GM13977 (cell line): ENCODE results near the gene ZMIZ1.
"Not testable (repeated sequence)": the region's sequence is repeated elsewhere in the genome, so short reads cannot be mapped to it uniquely, and the experiment has no call there.

Experiments used
- DNase-seq: peaks from one replicate; pipeline ENCODE4 v3.0.0; 2012; ENCODE audit warnings: low spot score
- CTCF ChIP-seq: IDR thresholded peaks from 2 replicates; pipeline ENCODE4 v1.5.1; 2012; ENCODE audit warnings: mild to moderate bottlenecking, control low read depth; ENCODE audit not compliant: insufficient read depth; ENCODE audit errors: extremely low read depth, missing control alignments
- in situ Hi-C: fragments of 300-500 bp; cut with MboI; formaldehyde crosslinking; loops from one replicate; pipeline ENCODE4 v1.12.0; 2022; ENCODE audit warnings: low sequenced_read_pairs, low pct_unique_long_range_greater_than_20kb, mixed read lengths, inconsistent platforms; ENCODE audit not compliant: unreplicated experiment

ZMIZ1 gene

GRCh38 chr10:79331709-79332108, 262.9 kb downstream of the ZMIZ1 start:
- in situ Hi-C loops: no loop called here

GRCh38 chr10:79332610-79333315, 264.0 kb downstream of the ZMIZ1 start:
- DNase-seq, in situ Hi-C loops: not testable (repeated sequence)

More at GRCh38 chr10:79331709-79332108, 262.9 kb downstream of the ZMIZ1 start:
- peak; percentile 83 for DNase-seq
- no peak for TF ChIP-seq CTCF

GRCh38 chr10:79333513-79333912, 264.7 kb downstream of the ZMIZ1 start:
- in situ Hi-C loops: no loop called here
- no peak for TF ChIP-seq CTCF
- DNase-seq: no peak

GRCh38 chr10:79334573-79334972, 265.8 kb downstream of the ZMIZ1 start:
- in situ Hi-C loops: no loop called here
- DNase-seq: no peak
- no peak for TF ChIP-seq CTCF

GRCh38 chr10:79335094-79335469, 266.3 kb downstream of the ZMIZ1 start:
- in situ Hi-C loops: no loop called here
- no peak for DNase-seq
- no peak for TF ChIP-seq CTCF

- no peak for TF ChIP-seq CTCF
- DNase-seq: no peak
- in situ Hi-C loops: no loop called here
These were observed 266.9 kb downstream of the ZMIZ1 start for GRCh38 chr10:79335470-79336235.

GRCh38 chr10:79336276-79336675, 267.5 kb downstream of the ZMIZ1 start:
- in situ Hi-C loops: no loop called here
- no peak for TF ChIP-seq CTCF
- DNase-seq: no peak
